H1 (cell line): ENCODE measurements around the gene CIT. TPM values are rescaled to one million over a fixed set of nuclear protein-coding genes. Genes with fewer than 3 reads are reported as not detected.

Experiments
- BACH1 ChIP-seq: IDR thresholded peaks from 2 replicates; pipeline ENCODE4 v1.6.1; 2012; ENCODE audit warnings: low read length, improper control_type of control experiment
- BRCA1 ChIP-seq: IDR thresholded peaks from 2 replicates; pipeline ENCODE4 v1.6.1; 2012; ENCODE audit warnings: low read depth, low read length, improper control_type of control experiment
- EP300 ChIP-seq, 2 experiments: IDR thresholded peaks; 1 replicate in 1 of 2; 2 replicates in 1 of 2; pipeline ENCODE4 v1.6.1; 2011 to 2012; ENCODE audit warnings: low read depth in 2 of 2, low read length in 2 of 2, mild to moderate bottlenecking in 2 of 2, borderline replicate concordance in 1 of 2, inconsistent platforms in 1 of 2, moderate library complexity in 1 of 2
- KDM5A ChIP-seq: fragments of 200-600 bp; IDR thresholded peaks from 2 replicates; pipeline ENCODE4 v1.7.1; 2012; ENCODE audit warnings: mild to moderate bottlenecking, low read length, inconsistent platforms, mixed read lengths
- MAFK ChIP-seq: IDR thresholded peaks from 2 replicates; pipeline ENCODE4 v1.6.1; 2012; ENCODE audit warnings: low read depth, mild to moderate bottlenecking, improper control_type of control experiment, low read length
- NRF1 ChIP-seq: IDR thresholded peaks from 2 replicates; pipeline ENCODE4 v1.6.1; 2011; ENCODE audit warnings: mild to moderate bottlenecking, low read depth, low read length, improper control_type of control experiment
- SIRT6 ChIP-seq: IDR thresholded peaks from one replicate; pipeline ENCODE4 v1.7.1; 2012; ENCODE audit warnings: low read length, inconsistent platforms
- SP1 ChIP-seq: IDR thresholded peaks from 2 replicates; pipeline ENCODE4 v1.6.1; 2011; ENCODE audit warnings: low read depth, low read length
- TEAD4 ChIP-seq: IDR thresholded peaks from 2 replicates; pipeline ENCODE4 v1.6.1; 2012; ENCODE audit warnings: low read depth, low read length, inconsistent platforms, mixed read lengths
- polyA plus RNA-seq, 7 experiments: library from polyadenylated mRNA; depleted of rRNA in 3 of 7; stranded (reverse) in 5 of 7; unstranded in 2 of 7; fragments of >200 nt in 5 of 7; fragments of 200-250 nt in 2 of 7; gene quantifications; 1 replicate in 5 of 7; 2 replicates in 1 of 7; 4 replicates in 1 of 7; pipeline versions ENCODE4 v1.2.1 to v1.2.3, GENCODE V29; 2011 to 2013; ENCODE audit warnings: missing spikeins in 2 of 7, mixed read lengths in 2 of 7
- total RNA-seq: library from RNA; stranded (reverse); fragmentation: NEBNext Ultra II Directional; extraction: Animal tissue kit (Norgen Biotek cat#: 25700); gene quantifications from 2 replicates; pipeline ENCODE4 v1.2.1, GENCODE V29; 2021

The CIT gene
- total and polyA plus RNA-seq, 2 of the 8 experiments (the other 6 are each of a cell fraction or from before 2014, with no cell fraction given): 17.1 to 60.9 TPM

DNA sequence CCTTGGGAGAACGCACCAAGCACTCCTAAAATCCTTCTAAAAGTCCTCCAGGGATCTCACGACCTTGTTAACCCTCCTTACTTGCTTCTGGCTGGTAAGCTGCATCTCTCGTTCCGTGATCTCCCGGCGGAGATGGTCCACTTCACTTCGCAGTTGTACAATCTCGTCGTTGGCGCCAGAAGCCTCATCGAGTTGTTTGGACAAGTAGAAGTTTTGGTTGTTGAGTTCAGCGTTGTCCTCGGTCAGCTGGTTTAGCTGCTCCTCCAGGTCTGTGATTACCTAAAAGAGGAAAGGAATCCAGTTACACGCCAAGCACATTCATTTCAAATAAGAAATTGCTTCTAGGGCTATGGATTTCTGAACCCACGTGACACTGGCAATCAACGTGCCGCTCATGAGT, 142.0 kb downstream of the CIT start (continued):
- no peak for TF ChIP-seq MAFK
- no peak for TF ChIP-seq SP1
- no peak for TF ChIP-seq TEAD4
- TF ChIP-seq EP300 (IDR thresholded peaks at IDR 0.05; ENCODE audit: borderline replicate concordance in 1 of 2, low read depth in 2 of 2, low read length in 2 of 2): no peak
- TF ChIP-seq SIRT6: no peak
- no peak for TF ChIP-seq BACH1
- no peak for TF ChIP-seq BRCA1
- TF ChIP-seq KDM5A: no peak
- TF ChIP-seq NRF1: no peak
